Endothelial cell of umbilical vein (primary cell): ENCODE results near the gene STATH. TPM values are rescaled to one million over a fixed set of nuclear protein-coding genes. Genes with fewer than 3 reads are reported as not detected.

Experiments used
- BruUV-seq: library from RNA; stranded (reverse); fragments of 400-500 nt; replicated peaks from 2 replicates; lab custom pipeline; 2021; lab: Mats Ljungman, UMichigan
- CTCF ChIA-PET: fragments of 300-600, 350-600 bp; sonication (Branson Sonifier 250); formaldehyde crosslinking; loops from one replicate; lab custom pipeline; 2021; ENCODE audit warnings: antibody characterized with exemption, inconsistent platforms; lab: Charles Lee
- POLR2A ChIA-PET: fragments of 300-600, 350-600 bp; sonication (Branson Sonifier 250); formaldehyde crosslinking; loops from one replicate; lab custom pipeline; 2021; ENCODE audit warnings: antibody characterized with exemption, inconsistent platforms; lab: Charles Lee
- DNase-seq: peaks from one replicate; pipeline ENCODE4 v3.0.0-alpha.2; 2011; ENCODE audit warnings: low read depth, low spot score
- FAIRE-seq: peaks from 2 replicates; lab custom pipeline; 2011; peaks lifted over from hg19 to GRCh38; lab: Jason Lieb, UNC
- H2AFZ ChIP-seq: 2 replicates; pipeline ENCODE4 v1.6.0; 2012; ENCODE audit warnings: low read depth, low read length, control low read depth, inconsistent platforms
- H3K27ac ChIP-seq: 2 replicates; pipeline ENCODE4 v1.5.1; 2011; ENCODE audit warnings: low read depth, mild to moderate bottlenecking, control low read depth, low read length, moderate library complexity; ENCODE audit not compliant: insufficient read depth
- H3K27me3 ChIP-seq, 2 experiments: 2 replicates each; pipeline versions ENCODE4 v1.6.0 to v1.6.1; 2011; ENCODE audit warnings: low read length in 2 of 2, mixed read lengths in 1 of 2; ENCODE audit not compliant: control insufficient read depth in 2 of 2, insufficient read depth in 2 of 2
- H3K36me3 ChIP-seq, 2 experiments: 2 replicates in 1 of 2; 3 replicates in 1 of 2; pipeline ENCODE4 v1.5.1; 2011; ENCODE audit warnings: low read length in 2 of 2, mild to moderate bottlenecking in 1 of 2, moderate library complexity in 1 of 2; ENCODE audit not compliant: control insufficient read depth in 2 of 2, insufficient read depth in 2 of 2; ENCODE audit errors: extremely low read depth in 1 of 2
- H3K4me1 ChIP-seq: 3 replicates; pipeline ENCODE4 v1.5.1; 2011; ENCODE audit warnings: mild to moderate bottlenecking, low read length; ENCODE audit not compliant: control insufficient read depth, insufficient read depth; ENCODE audit errors: extremely low read depth
- H3K4me2 ChIP-seq: 2 replicates; pipeline ENCODE4 v1.6.1; 2011; ENCODE audit warnings: low read length, control low read depth, mixed read lengths; ENCODE audit not compliant: insufficient read depth
- H3K4me3 ChIP-seq, 3 experiments: fragments of 200-600 bp in 1 of 3; sonication (generic), shearing (Covaris generic) in 1 of 3; replicated peaks in 1 of 3; 2 replicates each; pipeline ENCODE4 v1.5.1; 2011 to 2016; ENCODE audit warnings: control low read depth in 3 of 3, low read length in 3 of 3, mild to moderate bottlenecking in 2 of 3, inconsistent platforms in 1 of 3, low read depth in 1 of 3, moderate library complexity in 1 of 3; ENCODE audit not compliant: insufficient read depth in 1 of 3
- H3K79me2 ChIP-seq: 2 replicates; pipeline ENCODE4 v1.6.0; 2012; ENCODE audit warnings: low read length, inconsistent platforms; ENCODE audit not compliant: control insufficient read depth, insufficient read depth
- H3K9ac ChIP-seq: replicated peaks from 2 replicates; pipeline ENCODE3; 2011; ENCODE audit warnings: low read length, control low read depth; ENCODE audit not compliant: insufficient read depth; ENCODE audit errors: extremely low read depth
- H3K9me1 ChIP-seq: replicated peaks from 3 replicates; pipeline ENCODE4 v1.6.0; 2011; ENCODE audit warnings: mild to moderate bottlenecking, low read length; ENCODE audit not compliant: control insufficient read depth, insufficient read depth; ENCODE audit errors: extremely low read depth
- H3K9me3 ChIP-seq: replicated peaks from 2 replicates; pipeline ENCODE4 v1.5.1; 2012; ENCODE audit warnings: low read length, inconsistent platforms; ENCODE audit not compliant: control insufficient read depth, insufficient read depth
- H4K20me1 ChIP-seq: replicated peaks from 2 replicates; pipeline ENCODE3; 2011; ENCODE audit warnings: mild to moderate bottlenecking, low read length; ENCODE audit not compliant: control insufficient read depth, insufficient read depth; ENCODE audit errors: extremely low read depth
- CTCF ChIP-seq, 2 donors: IDR thresholded peaks; 1 replicate in 1 of 2; 2 replicates in 1 of 2; pipeline ENCODE4 v1.5.1; 2011; ENCODE audit warnings: low read length in 2 of 2, mild to moderate bottlenecking in 2 of 2, moderate library complexity in 2 of 2, control low read depth in 1 of 2, inconsistent platforms in 1 of 2, low read depth in 1 of 2; ENCODE audit not compliant: insufficient read depth in 1 of 2; ENCODE audit errors: extremely low read depth in 1 of 2
- FOS ChIP-seq: IDR thresholded peaks from 2 replicates; pipeline ENCODE4 v1.6.1; 2011; ENCODE audit warnings: mild to moderate bottlenecking, low read length, moderate library complexity, borderline replicate concordance; ENCODE audit not compliant: insufficient read depth
- GATA2 ChIP-seq: IDR thresholded peaks from 2 replicates; pipeline ENCODE4 v1.7.0; 2011; ENCODE audit warnings: low read depth, mild to moderate bottlenecking, moderate library complexity, mixed read lengths, low read length; ENCODE audit not compliant: insufficient read length, insufficient read depth
- JUN ChIP-seq: IDR thresholded peaks from 2 replicates; pipeline ENCODE4 v1.6.1; 2011; ENCODE audit warnings: borderline replicate concordance, low read depth; ENCODE audit not compliant: insufficient read length, insufficient read depth
- MAX ChIP-seq: IDR thresholded peaks from 2 replicates; pipeline ENCODE4 v1.6.1; 2011; ENCODE audit not compliant: insufficient read depth, insufficient read length
- POLR2A ChIP-seq: IDR thresholded peaks from 2 replicates; pipeline ENCODE4 v1.6.1; 2012; ENCODE audit warnings: low read depth, mild to moderate bottlenecking, control low read depth, low read length
- POLR2AphosphoS5 ChIP-seq: IDR thresholded peaks from 2 replicates; pipeline ENCODE4 v1.6.1; 2012; ENCODE audit warnings: low read depth, mild to moderate bottlenecking, control low read depth, low read length, moderate library complexity; ENCODE audit not compliant: insufficient read depth
- dilution Hi-C: fragments of 300-500 bp; cut with MboI; formaldehyde crosslinking; loops from one replicate; pipeline ENCODE4 v1.15.0; 2019; ENCODE audit warnings: low sequenced_read_pairs; ENCODE audit not compliant: extremely low pct_ligation_motif_present
- intact Hi-C: fragments of 100-400 bp; cut with micrococcal nuclease; formaldehyde crosslinking; loops from one replicate; pipeline ENCODE4 v1.10.0; 2022
- polyA plus RNA-seq, 4 experiments: library from polyadenylated mRNA; depleted of rRNA in 3 of 4; stranded (reverse) in 3 of 4; unstranded in 1 of 4; fragments of >200 nt; gene quantifications; 2 replicates each; pipeline versions ENCODE4 v1.2.1 to v1.2.3, GENCODE V29; 2011 to 2012; ENCODE audit warnings: missing spikeins in 1 of 4
- total RNA-seq: library from RNA; stranded (reverse); gene quantifications from 2 replicates; pipeline ENCODE4 v1.2.3, GENCODE V29; 2021

The STATH gene
- total and polyA plus RNA-seq, 2 donors (not counting 3 experiments of a cell fraction or from before 2014, with no cell fraction given), result not detected

DNA sequence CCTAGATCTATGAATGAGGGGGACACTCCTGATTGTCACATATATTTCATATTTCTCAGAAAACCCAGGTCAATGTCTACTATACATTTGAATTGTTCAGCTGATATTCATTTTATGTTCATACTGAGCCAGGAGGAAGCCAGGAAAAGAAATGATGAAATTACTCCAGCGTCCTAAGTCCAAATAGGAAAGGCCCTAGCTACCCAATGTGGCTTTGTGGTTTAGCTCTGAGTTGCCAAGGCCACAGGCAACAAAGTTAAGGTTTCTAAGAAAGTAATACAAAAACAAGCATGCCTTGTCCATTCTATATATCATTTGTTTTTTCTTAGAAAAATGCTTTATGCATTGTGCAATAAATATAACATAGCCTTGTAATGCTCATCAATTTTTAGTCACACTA, 25.7 kb upstream of the STATH start:
- no peak overlapping the region for H3K4me2 ChIP-seq
- ChIA-PET POLR2A (no interaction called here), CTCF (no interaction called here)
- no TSS peak for BruUV-seq
- FAIRE-seq (no peak), DNase-seq (no peak)
- H3K79me2 ChIP-seq, result no peaks in the 10 kb centered on the region
- no peak overlapping the region for H2AFZ ChIP-seq
- no peak overlapping the region for H3K27ac ChIP-seq
- no peaks in the 10 kb centered on the region for H3K9me1 ChIP-seq
- no peaks in the 10 kb centered on the region for H3K9me3 ChIP-seq
- no peaks in the 10 kb centered on the region for H3K36me3 ChIP-seq
- no peaks in the 10 kb centered on the region for H3K4me1 ChIP-seq
- dilution Hi-C loops (no loop called here), intact Hi-C loops (no loop called here)
- H3K4me3 ChIP-seq, result no peak overlapping the region
- H4K20me1 ChIP-seq, result no peaks in the 10 kb centered on the region
- H3K9ac ChIP-seq, result no peak overlapping the region
- peaks cover 2 to 3% of the 10 kb centered on the region in 2 experiments for H3K27me3 ChIP-seq
- no peak for TF ChIP-seq FOS

- Histone ChIP-seq H4K20me1 (no peaks in the 10 kb centered on the region), H3K4me2 (no peak overlapping the region), H3K9me3 (no peaks in the 10 kb centered on the region), H3K4me3 (no peak overlapping the region), H3K9me1 (no peaks in the 10 kb centered on the region), H3K27ac (no peak overlapping the region), H3K79me2 (no peaks in the 10 kb centered on the region), H3K27me3 (peaks cover 2 to 4% of the 10 kb centered on the region in 2 experiments), H3K9ac (no peak overlapping the region), H3K36me3 (no peaks in the 10 kb centered on the region), H2AFZ (no peak overlapping the region), H3K4me1 (no peaks in the 10 kb centered on the region)
- FAIRE-seq (no peak), DNase-seq (no peak)
- intact Hi-C loops, result no loop called here
- dilution Hi-C loops, result no loop called here
- ChIA-PET CTCF (no interaction called here), POLR2A (no interaction called here)
- no TSS peak for BruUV-seq
- TF ChIP-seq CTCF (IDR thresholded peaks at IDR 0.05; ENCODE audit: extremely low read depth in 1 of 2, insufficient read depth in 1 of 2, low read depth in 1 of 2, low read length in 2 of 2) (no peak), POLR2AphosphoS5 (no peak), GATA2 (no peak), POLR2A (no peak), JUN (no peak), FOS (no peak), MAX (no peak)
Observed at GRCh38 chr4:69974631-69975030, 21.1 kb upstream of the STATH start.
